Dedifferentiated amniotic fluid mesenchymal stem cell (primary cell): ENCODE results near the gene TAF1B.
"Not testable (repeated sequence)": the region's sequence is repeated elsewhere in the genome, so short reads cannot be mapped to it uniquely, and the experiment has no call there.

Source experiments
- DNase-seq: peaks from one replicate; pipeline ENCODE4 v3.0.0-alpha.2; 2016; ENCODE audit errors: extremely low spot score

TAF1B gene

GRCh38 chr2:9830685-9831410 lies 12.4 kb upstream of the TAF1B start:
- no peak for DNase-seq

GRCh38 chr2:9831670-9832069 lies 11.6 kb upstream of the TAF1B start:
- no peak for DNase-seq

- DNase-seq = no peak
Measured at GRCh38 chr2:9832586-9832985, 10.7 kb upstream of the TAF1B start.

GRCh38 chr2:9835068-9835467 lies 8.2 kb upstream of the TAF1B start:
- DNase-seq = not testable (repeated sequence)

- no peak for DNase-seq
Measured at GRCh38 chr2:9836074-9836473, 7.2 kb upstream of the TAF1B start.

GRCh38 chr2:9836517-9836916 lies 6.8 kb upstream of the TAF1B start:
- DNase-seq = no peak

- no peak for DNase-seq
Measured at GRCh38 chr2:9837451-9837850, 5.8 kb upstream of the TAF1B start.

GRCh38 chr2:9838391-9838790 lies 4.9 kb upstream of the TAF1B start:
- DNase-seq = no peak

GRCh38 chr2:9842487-9843228 lies 616 bp upstream of the TAF1B start:
- DNase-seq = no peak

GRCh38 chr2:9844036-9844483 lies 786 bp downstream of the TAF1B start:
- no peak for DNase-seq

GRCh38 chr2:9844576-9844975 lies 1.3 kb downstream of the TAF1B start:
- no peak for DNase-seq

GRCh38 chr2:9846554-9846953 lies 3.3 kb downstream of the TAF1B start:
- no peak for DNase-seq

- DNase-seq = no peak
Measured at GRCh38 chr2:9847140-9847539, 3.9 kb downstream of the TAF1B start.

GRCh38 chr2:9852881-9853280 lies 9.6 kb downstream of the TAF1B start:
- no peak for DNase-seq

GRCh38 chr2:9857814-9858729 lies 14.8 kb downstream of the TAF1B start:
- no peak for DNase-seq

- no peak for DNase-seq
Measured at GRCh38 chr2:9858730-9859068, 15.4 kb downstream of the TAF1B start.

GRCh38 chr2:9860922-9861580 lies 17.8 kb downstream of the TAF1B start:
- DNase-seq = not testable (repeated sequence)

- DNase-seq = no peak
Measured at GRCh38 chr2:9867881-9868280, 24.6 kb downstream of the TAF1B start.

GRCh38 chr2:9873337-9873736 lies 30.1 kb downstream of the TAF1B start:
- no peak for DNase-seq

GRCh38 chr2:9877026-9877425 lies 33.8 kb downstream of the TAF1B start:
- no peak for DNase-seq

- DNase-seq = no peak
Measured at GRCh38 chr2:9877726-9878125, 34.5 kb downstream of the TAF1B start.
